Transverse colon (tissue), 4 donors: ENCODE measurements around the gene UVRAG.

Experiments
- CTCF ChIP-seq, 5 experiments: fragments of 200-600 bp in 3 of 5; fragments of 450-650 bp in 2 of 5; sonication (generic) in 3 of 5; IDR thresholded peaks; 1 replicate in 2 of 5; 2 replicates in 3 of 5; pipeline ENCODE4 v1.5.1; 2016 to 2017; ENCODE audit warnings: antibody characterized with exemption in 5 of 5, inconsistent platforms in 3 of 5, mild to moderate bottlenecking in 2 of 5, moderate library complexity in 1 of 5
- EP300 ChIP-seq: sonication (generic); formaldehyde crosslinking; IDR thresholded peaks from one replicate; pipeline ENCODE4 v1.6.1; 2017; ENCODE audit warnings: antibody characterized with exemption, low read depth
- POLR2A ChIP-seq: fragments of 450-650 bp; IDR thresholded peaks from one replicate; pipeline ENCODE4 v1.6.1; 2016; ENCODE audit warnings: antibody characterized with exemption, mild to moderate bottlenecking, moderate library complexity
- POLR2AphosphoS5 ChIP-seq, 3 donors: sonication (generic); formaldehyde crosslinking; IDR thresholded peaks; one replicate each; pipeline ENCODE4 v1.6.1; 2016; ENCODE audit warnings: antibody characterized with exemption in 3 of 3

- TF ChIP-seq CTCF (IDR thresholded peaks at IDR 0.05): no peak
- no peak for TF ChIP-seq EP300
- TF ChIP-seq POLR2A: no peak
- TF ChIP-seq POLR2AphosphoS5 (IDR thresholded peaks at IDR 0.05): no peak
These were observed 343.6 kb downstream of the UVRAG start for GRCh38 chr11:76158394-76159302.
